AG04450 (cell line): ENCODE measurements around the gene PRM3. TPM values are rescaled to one million over a fixed set of nuclear protein-coding genes. Genes with fewer than 3 reads are reported as not detected.

ENCODE experiments used
- CTCF ChIA-PET: fragments of 300-600, 350-600 bp; formaldehyde crosslinking; extraction: SDS; loops from one replicate; lab custom pipeline; 2022; ENCODE audit warnings: antibody characterized with exemption, inconsistent platforms; lab: Charles Lee
- POLR2A ChIA-PET: fragments of 350-600 bp; formaldehyde crosslinking; extraction: SDS; loops from one replicate; lab custom pipeline; 2021; ENCODE audit warnings: antibody characterized with exemption, inconsistent platforms; lab: Yijun Ruan, JAX
- DNase-seq: peaks from one replicate; pipeline ENCODE4 v3.0.0-alpha.2; 2011; ENCODE audit warnings: low read depth, low spot score
- H3K27ac ChIP-seq: one replicate; pipeline ENCODE4 v1.5.1; 2012; ENCODE audit warnings: low read depth, low read length, control low read depth
- H3K27me3 ChIP-seq: one replicate; pipeline ENCODE4 v1.6.0; 2012; ENCODE audit warnings: low read length; ENCODE audit not compliant: control insufficient read depth, insufficient read depth
- H3K4me3 ChIP-seq: 2 replicates; pipeline ENCODE4 v1.5.1; 2011; ENCODE audit warnings: mild to moderate bottlenecking, low read depth, low read length, control low read depth
- H3K9me3 ChIP-seq: 2 replicates; pipeline ENCODE4 v1.5.1; 2012; ENCODE audit warnings: low read length; ENCODE audit not compliant: control insufficient read depth, insufficient read depth
- CTCF ChIP-seq: IDR thresholded peaks from 2 replicates; pipeline ENCODE4 v1.5.1; 2011; ENCODE audit warnings: low read depth, low read length, control low read depth, inconsistent platforms
- polyA plus RNA-seq: library from polyadenylated mRNA; depleted of rRNA; stranded (reverse); fragments of >200 nt; gene quantifications from 2 replicates; pipeline ENCODE4 v1.2.3, GENCODE V29; 2011

PRM3 gene
- polyA plus RNA-seq, 1 experiment = not detected

DNA sequence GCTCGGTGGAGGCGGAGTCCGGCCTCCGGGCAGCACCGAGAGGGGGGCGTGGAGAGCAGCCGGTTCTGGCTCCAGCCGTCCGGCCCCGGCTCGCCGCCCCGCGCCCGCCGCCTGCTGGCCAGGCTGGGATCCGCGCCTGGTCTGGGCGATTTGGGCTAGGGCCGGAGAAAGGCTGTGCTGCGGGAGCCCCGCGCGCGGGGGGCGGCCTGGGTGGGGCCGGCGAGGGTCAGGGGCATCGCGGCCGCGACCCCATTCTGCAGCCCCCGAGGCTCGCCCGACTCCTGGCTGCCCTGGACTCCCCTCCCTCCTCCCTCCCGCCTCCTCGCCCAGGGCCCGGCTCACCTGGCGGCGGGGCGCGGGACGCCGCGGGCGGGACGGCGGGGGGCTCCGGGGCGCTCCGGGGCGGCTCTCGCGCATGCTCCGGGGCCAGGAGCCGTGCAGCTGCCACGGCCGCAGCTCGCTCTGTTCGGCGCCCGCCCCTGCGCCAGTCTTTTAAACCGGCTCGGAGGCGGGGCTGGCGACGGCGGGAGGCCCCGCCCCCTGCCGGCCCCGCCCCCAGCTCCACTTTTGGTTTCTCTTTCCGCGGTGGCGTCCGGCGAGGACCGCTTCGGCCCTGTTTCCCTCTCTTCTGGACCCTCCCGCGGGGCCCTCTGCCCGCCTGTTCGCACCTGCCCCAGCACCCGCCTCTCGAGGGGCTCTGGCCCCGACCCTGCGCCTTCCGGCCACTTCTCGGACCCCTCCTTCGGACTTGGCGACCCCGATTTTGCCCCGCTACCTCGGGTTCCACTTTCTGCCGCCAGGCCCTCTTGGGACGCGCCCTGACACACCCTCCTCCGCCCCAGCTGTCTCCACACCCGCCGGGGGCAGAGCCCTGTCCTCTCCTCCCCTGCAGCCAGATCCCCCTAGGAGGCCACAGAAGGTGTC lies 17.4 kb downstream of the PRM3 start, which contains the start of gene SOCS1:
TSS of gene SOCS1 (minus strand) at position 468 of the 924 bp plus-strand sequence. CDS start 726 bp downstream, outside the sequence.
- H3K9me3 ChIP-seq = no peaks in the 10 kb centered on the region; the same call in 1 of the 2 replicates
- ChIA-PET CTCF (interaction anchor here (0.6 to 6.2 kb wide), 42 partner anchors 17 to 557 kb away, joined by 3 to 92 read pairs (median 4); partner anchors contain the start of gene PRM3), POLR2A (interaction anchor here (0.6 to 2.8 kb wide), 70 partner anchors 8 to 487 kb away, joined by 3 to 39 read pairs (median 5); partner anchors contain the start of genes DEXI and TXNDC11)
- H3K4me3 ChIP-seq = peak within 1 kb of the TSS; percentile 97
- H3K27me3 ChIP-seq = peaks cover 2% of the 10 kb centered on the region
- H3K27ac ChIP-seq = peak within 1 kb of the TSS; percentile 97
- peak; percentile 66 for DNase-seq
- TF ChIP-seq CTCF = peak; percentile 64

GRCh38 chr16:11254913-11255736 lies 18.3 kb downstream of the PRM3 start:
- Histone ChIP-seq H3K4me3 (peak overlapping the region; percentile 97), H3K27ac (peak overlapping the region; percentile 65), H3K9me3 (no peaks in the 10 kb centered on the region; the same call in 1 of the 2 replicates), H3K27me3 (no peaks in the 10 kb centered on the region)
- no peak for TF ChIP-seq CTCF
- ChIA-PET POLR2A (interaction anchor here (0.5 to 2.8 kb wide), 62 partner anchors 22 to 488 kb away, joined by 3 to 39 read pairs (median 5); partner anchors contain the start of genes DEXI and TXNDC11), CTCF (interaction anchor here (0.6 to 6.2 kb wide), 36 partner anchors 36 to 307 kb away, joined by 3 to 92 read pairs (median 4); no protein-coding TSS in a partner anchor)
- no peak for DNase-seq

GRCh38 chr16:11253995-11254912 lies 19.2 kb downstream of the PRM3 start:
- Histone ChIP-seq H3K9me3 (peaks cover 6% of the 10 kb centered on the region; the same call in 1 of the 2 replicates), H3K4me3 (peak overlapping the region; percentile 97), H3K27me3 (no peaks in the 10 kb centered on the region), H3K27ac (peak overlapping the region; percentile 65)
- ChIA-PET POLR2A (interaction anchor here (0.5 to 2.8 kb wide), 19 partner anchors 53 to 290 kb away, joined by 3 to 39 read pairs (median 5); no protein-coding TSS in a partner anchor), CTCF (interaction anchor here (0.6 to 6.2 kb wide), 15 partner anchors 43 to 306 kb away, joined by 3 to 92 read pairs (median 7); no protein-coding TSS in a partner anchor)
- TF ChIP-seq CTCF = no peak
- no peak for DNase-seq
